Stomach smooth muscle (tissue), 2 donors: Measurements from ENCODE around the gene UVRAG.

Experiments used
- H3K27ac ChIP-seq: one replicate; pipeline ENCODE4 v1.7.0; 2013; ENCODE audit warnings: mild to moderate bottlenecking, low read length, inconsistent platforms
- H3K27me3 ChIP-seq, 2 donors: one replicate each; pipeline ENCODE4 v1.7.0; 2013; ENCODE audit warnings: low read length in 2 of 2; ENCODE audit not compliant: insufficient read depth in 2 of 2, control insufficient read depth in 1 of 2
- H3K36me3 ChIP-seq, 2 donors: one replicate each; pipeline ENCODE4 v1.7.0; 2013; ENCODE audit warnings: low read length in 2 of 2; ENCODE audit not compliant: control insufficient read depth in 2 of 2, insufficient read depth in 2 of 2
- H3K4me1 ChIP-seq: one replicate; pipeline ENCODE4 v1.7.0; 2013; ENCODE audit warnings: low read length; ENCODE audit not compliant: control insufficient read depth, insufficient read depth
- H3K4me3 ChIP-seq, 2 donors: one replicate each; pipeline ENCODE4 v1.7.0; 2013; ENCODE audit warnings: low read length in 2 of 2
- H3K9ac ChIP-seq, 2 donors: one replicate each; pipeline ENCODE4 v1.7.0; 2013; ENCODE audit warnings: low read length in 2 of 2, mild to moderate bottlenecking in 1 of 2
- H3K9me3 ChIP-seq, 2 donors: one replicate each; pipeline ENCODE4 v1.7.0; 2013; ENCODE audit warnings: low read length in 2 of 2; ENCODE audit not compliant: control insufficient read depth in 2 of 2
- donor health status: healthy.
- donor health status: Pancreatic carcinoma.

UVRAG gene

DNA sequence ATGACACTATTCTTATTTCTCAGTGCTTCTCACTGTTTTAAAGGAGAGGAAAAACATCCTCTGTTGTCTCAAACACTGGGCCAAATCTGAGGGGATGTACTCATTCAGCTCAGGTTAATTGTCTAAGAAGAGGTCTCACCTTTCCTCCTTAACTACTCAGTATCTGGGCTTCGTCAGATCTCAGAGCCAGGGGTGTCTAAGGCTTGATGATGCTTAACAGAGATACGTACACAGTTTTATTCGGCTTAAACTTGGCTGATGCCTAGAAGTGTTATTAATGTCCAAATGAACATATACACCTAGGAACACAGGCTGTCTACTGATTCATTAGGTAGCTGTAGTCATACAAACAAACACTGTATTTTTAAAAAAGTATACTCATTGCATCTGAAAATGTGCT is 85.8 kb downstream of the UVRAG start:
- Histone ChIP-seq H3K9me3 (no peaks in the 10 kb centered on the region), H3K9ac (no peak overlapping the region), H3K27ac (no peak overlapping the region), H3K27me3 (no peaks in the 10 kb centered on the region), H3K4me3 (no peak overlapping the region), H3K36me3 (no peaks in the 10 kb centered on the region), H3K4me1 (peaks cover 8% of the 10 kb centered on the region)

DNA sequence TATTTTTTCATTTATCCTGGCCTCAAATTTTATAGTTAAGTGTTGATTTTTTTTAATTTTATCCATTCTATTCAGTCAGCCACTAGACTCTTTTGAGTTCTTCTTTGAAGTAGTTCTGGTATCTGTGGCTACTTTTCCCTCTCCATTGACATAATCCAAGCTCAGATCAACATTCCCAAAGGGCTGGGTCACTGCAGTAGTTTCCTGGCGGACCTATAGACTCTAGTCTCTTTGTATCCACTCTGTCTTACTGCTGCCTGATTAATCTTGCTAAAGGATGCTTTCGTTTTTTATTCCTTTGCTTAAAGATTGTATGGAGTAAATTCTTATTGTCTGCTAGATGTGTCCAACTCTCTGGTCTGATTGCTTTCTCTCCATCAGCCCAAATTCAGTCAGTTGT is 87.6 kb downstream of the UVRAG start:
- no peak overlapping the region for H3K9ac ChIP-seq
- no peak overlapping the region for H3K4me3 ChIP-seq
- H3K4me1 ChIP-seq, result peaks cover 8% of the 10 kb centered on the region
- H3K27ac ChIP-seq, result no peak overlapping the region
- no peaks in the 10 kb centered on the region for H3K27me3 ChIP-seq
- H3K9me3 ChIP-seq, result no peaks in the 10 kb centered on the region
- no peaks in the 10 kb centered on the region for H3K36me3 ChIP-seq

DNA sequence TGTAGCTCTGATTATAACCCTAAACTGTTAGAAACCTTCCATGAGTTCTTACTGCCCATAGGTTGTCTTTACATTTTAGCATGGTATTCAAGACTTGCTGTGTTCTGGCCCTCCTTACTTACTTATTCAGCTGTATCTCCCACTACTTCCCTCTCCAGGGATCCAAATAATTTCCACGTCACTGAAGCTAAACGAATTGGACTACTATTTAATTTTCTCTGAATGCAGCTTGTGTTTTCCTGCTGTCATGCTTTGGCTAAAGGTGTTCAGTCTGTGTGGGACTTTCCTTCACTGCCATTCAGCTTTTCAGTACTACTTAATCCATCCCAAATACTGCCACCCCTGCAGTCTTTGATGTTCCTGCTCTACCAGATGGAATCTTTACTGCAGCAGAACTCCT is 88.3 kb downstream of the UVRAG start:
- no peaks in the 10 kb centered on the region for H3K36me3 ChIP-seq
- no peak overlapping the region for H3K27ac ChIP-seq
- H3K9me3 ChIP-seq, result no peaks in the 10 kb centered on the region
- H3K27me3 ChIP-seq, result no peaks in the 10 kb centered on the region
- H3K4me3 ChIP-seq, result no peak overlapping the region
- H3K9ac ChIP-seq, result no peak overlapping the region
- peaks cover 8% of the 10 kb centered on the region for H3K4me1 ChIP-seq

DNA sequence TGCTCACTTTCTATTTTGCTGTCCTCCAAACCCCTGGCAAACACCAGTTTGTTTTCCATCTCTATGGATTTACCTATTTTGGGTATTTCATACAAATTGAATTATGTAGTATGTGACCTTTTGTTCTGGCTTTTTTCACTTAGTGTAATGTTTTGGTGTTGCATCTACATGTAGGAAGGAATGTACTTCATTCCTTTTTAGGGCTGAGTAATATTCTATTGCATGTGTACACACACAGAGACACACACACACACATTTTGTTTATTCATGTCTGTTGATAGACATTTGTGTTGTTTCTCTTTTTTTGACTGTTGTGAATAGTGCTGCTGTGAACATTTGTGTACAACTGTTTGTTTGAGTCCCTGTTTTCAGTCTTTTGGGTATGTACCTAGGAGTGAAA is 90.4 kb downstream of the UVRAG start:
- H3K36me3 ChIP-seq, result no peaks in the 10 kb centered on the region
- no peaks in the 10 kb centered on the region for H3K9me3 ChIP-seq
- no peak overlapping the region for H3K4me3 ChIP-seq
- H3K27me3 ChIP-seq, result no peaks in the 10 kb centered on the region
- no peak overlapping the region for H3K27ac ChIP-seq
- no peak overlapping the region for H3K9ac ChIP-seq
- H3K4me1 ChIP-seq, result peaks cover 3% of the 10 kb centered on the region

DNA sequence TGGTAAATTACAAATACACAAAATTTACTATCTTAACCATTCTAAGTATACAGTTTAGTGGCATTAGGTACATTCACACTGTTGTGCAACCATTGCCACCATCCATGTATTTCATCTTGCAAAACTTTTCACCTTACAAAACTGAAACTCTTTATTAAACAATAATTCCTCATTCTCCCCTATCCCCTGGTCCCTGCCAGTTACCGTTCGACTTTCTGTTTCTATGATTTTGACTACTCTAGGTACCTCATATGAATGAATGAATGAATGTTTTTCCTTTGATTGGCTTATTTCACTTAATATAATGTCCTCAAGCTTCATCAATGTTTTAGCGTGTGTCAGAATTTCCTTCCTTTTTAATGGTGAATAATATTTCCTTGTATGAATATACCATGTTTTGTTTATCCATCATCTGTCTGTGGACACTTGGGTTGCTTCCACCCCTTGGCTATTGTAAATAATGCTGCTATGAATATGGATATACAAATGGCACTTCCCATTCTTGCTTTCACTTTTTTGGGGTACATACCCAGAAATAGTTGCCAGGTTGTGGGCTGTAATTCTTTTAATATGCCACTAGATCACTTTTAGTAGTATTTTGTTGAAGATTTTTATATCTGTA is 93.0 kb downstream of the UVRAG start:
- H3K27me3 ChIP-seq, result no peaks in the 10 kb centered on the region

DNA sequence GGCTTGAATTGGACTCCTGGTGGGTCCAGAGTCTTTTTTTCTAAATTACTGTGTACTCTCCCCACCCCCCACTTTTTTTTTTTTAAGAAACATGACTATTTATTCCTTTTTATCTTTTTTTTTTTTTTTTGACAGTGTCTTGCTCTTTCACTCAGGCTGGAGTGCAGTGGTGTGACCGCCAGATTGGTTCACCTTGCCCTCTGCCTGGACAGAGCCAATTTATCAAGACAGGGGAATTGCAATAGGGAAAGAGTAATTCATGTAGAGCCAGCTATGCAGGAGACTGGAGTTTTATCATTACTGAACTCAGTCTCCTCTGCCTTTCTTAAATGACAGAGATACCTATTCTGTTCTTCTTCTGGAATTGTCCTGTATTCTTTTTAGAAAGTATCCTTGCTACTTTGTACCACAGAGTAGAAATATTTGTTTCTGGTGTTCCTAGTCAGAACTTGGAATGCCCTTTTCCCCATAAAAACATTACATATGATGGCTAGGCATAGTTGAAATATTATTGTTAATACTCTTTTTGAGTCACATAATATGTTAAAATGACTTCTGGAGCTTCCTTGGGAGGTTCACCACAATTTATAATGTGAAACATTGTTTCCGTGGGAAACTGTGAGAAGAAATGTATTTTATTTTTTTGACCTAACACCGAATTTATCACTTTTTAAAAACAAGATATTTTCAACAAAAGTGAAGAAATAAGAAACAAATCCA is 95.6 kb downstream of the UVRAG start:
- no peaks in the 10 kb centered on the region for H3K4me1 ChIP-seq
- no peaks in the 10 kb centered on the region for H3K27me3 ChIP-seq
- H3K27ac ChIP-seq, result no peak overlapping the region
- no peaks in the 10 kb centered on the region for H3K9me3 ChIP-seq
- no peaks in the 10 kb centered on the region for H3K36me3 ChIP-seq
- no peak overlapping the region for H3K9ac ChIP-seq
- no peak overlapping the region for H3K4me3 ChIP-seq

More for the DNA sequence above, 93.0 kb downstream of the UVRAG start:
- no peak overlapping the region for H3K9ac ChIP-seq
- H3K27ac ChIP-seq, result no peak overlapping the region
- no peak overlapping the region for H3K4me3 ChIP-seq
- no peaks in the 10 kb centered on the region for H3K4me1 ChIP-seq
- no peaks in the 10 kb centered on the region for H3K9me3 ChIP-seq
- H3K36me3 ChIP-seq, result no peaks in the 10 kb centered on the region

DNA sequence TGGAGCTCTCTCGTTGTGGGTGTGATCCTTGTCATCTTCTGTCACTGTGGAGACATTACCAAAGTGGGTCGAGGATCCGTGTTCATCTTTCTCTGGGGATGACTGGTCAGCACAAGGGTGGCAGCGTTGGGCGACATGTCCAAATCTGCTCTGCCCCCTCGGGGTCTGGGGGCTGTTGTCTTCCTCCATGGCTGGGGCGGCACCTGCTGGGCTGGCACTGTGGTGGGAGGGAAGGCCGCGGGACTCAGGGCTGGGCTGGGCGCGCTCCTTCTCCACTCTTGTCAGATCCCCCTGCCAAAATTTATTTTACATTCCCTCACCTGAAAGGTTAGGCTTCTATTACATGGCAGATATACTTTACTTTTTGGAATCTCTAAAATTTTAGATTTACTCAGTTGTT is 96.4 kb downstream of the UVRAG start:
- H3K36me3 ChIP-seq, result no peaks in the 10 kb centered on the region
- no peaks in the 10 kb centered on the region for H3K9me3 ChIP-seq
- no peak overlapping the region for H3K27ac ChIP-seq
- no peak overlapping the region for H3K4me3 ChIP-seq
- no peaks in the 10 kb centered on the region for H3K27me3 ChIP-seq
- no peaks in the 10 kb centered on the region for H3K4me1 ChIP-seq
- H3K9ac ChIP-seq, result no peak overlapping the region

DNA sequence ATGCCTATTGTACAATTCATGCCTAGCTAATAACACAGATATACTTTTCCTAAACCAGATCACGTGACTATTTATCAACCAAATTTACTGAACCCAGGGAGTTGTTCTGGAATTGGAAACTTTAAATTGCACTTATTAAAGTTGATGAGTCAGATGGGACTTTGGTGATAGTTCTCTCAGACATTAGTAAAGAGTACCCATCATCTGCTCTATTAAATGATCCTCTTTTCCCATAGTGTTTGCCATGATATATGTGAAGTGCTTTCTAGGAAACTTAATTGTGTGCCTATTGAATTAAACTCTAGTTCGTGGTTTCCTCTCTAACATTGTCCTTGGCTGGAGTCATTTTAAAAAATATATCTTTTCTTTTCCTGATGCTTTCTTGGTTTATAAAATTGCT is 99.0 kb downstream of the UVRAG start:
- no peak overlapping the region for H3K27ac ChIP-seq
- no peaks in the 10 kb centered on the region for H3K27me3 ChIP-seq
- H3K4me1 ChIP-seq, result no peaks in the 10 kb centered on the region
- no peak overlapping the region for H3K4me3 ChIP-seq
- H3K9me3 ChIP-seq, result no peaks in the 10 kb centered on the region
- no peaks in the 10 kb centered on the region for H3K36me3 ChIP-seq
- no peak overlapping the region for H3K9ac ChIP-seq

DNA sequence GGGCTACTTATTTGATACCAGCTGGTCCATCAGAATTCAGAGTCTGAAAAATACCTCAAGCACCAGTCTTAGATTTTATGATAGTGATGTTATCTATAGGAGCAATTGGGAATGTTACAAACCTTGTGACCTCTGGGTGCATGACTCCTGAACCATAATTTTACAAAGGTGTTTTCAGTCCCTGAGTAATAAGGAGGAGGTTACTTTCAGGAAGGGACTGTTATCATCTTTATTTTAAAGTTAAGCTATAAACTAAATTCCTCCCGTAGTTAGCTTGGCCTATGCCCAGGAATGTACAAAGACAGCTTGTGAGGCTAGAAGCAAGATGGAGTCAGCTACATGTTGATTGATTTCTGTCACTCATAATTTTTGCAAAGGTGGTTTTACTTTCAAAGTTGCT is 101.9 kb downstream of the UVRAG start:
- Histone ChIP-seq H3K9me3 (no peaks in the 10 kb centered on the region), H3K27ac (no peak overlapping the region), H3K36me3 (no peaks in the 10 kb centered on the region), H3K27me3 (no peaks in the 10 kb centered on the region), H3K4me1 (no peaks in the 10 kb centered on the region), H3K4me3 (no peak overlapping the region), H3K9ac (no peak overlapping the region)

DNA sequence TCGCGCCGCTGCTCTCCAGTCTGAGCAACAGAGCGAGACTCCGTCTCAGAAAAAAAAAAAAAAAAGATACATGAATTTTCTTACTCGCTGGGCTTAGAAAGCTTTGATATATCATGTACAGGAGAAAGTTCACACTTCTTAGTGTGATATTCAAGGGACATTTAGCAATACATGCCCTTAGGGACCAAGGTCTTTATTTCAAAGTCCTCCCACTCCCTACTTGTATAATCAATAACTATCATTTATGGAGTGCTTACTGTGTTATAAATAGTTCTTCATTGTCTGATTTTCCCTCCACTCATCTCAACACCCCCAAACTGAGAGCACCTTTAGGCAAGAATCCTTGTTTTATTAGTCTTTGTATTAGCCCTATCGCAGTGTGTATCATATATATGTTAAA is 103.3 kb downstream of the UVRAG start:
- H3K4me3 ChIP-seq, result no peak overlapping the region
- H3K9ac ChIP-seq, result no peak overlapping the region
- H3K4me1 ChIP-seq, result no peaks in the 10 kb centered on the region
- no peaks in the 10 kb centered on the region for H3K36me3 ChIP-seq
- H3K27ac ChIP-seq, result no peak overlapping the region
- no peaks in the 10 kb centered on the region for H3K27me3 ChIP-seq
- H3K9me3 ChIP-seq, result no peaks in the 10 kb centered on the region

DNA sequence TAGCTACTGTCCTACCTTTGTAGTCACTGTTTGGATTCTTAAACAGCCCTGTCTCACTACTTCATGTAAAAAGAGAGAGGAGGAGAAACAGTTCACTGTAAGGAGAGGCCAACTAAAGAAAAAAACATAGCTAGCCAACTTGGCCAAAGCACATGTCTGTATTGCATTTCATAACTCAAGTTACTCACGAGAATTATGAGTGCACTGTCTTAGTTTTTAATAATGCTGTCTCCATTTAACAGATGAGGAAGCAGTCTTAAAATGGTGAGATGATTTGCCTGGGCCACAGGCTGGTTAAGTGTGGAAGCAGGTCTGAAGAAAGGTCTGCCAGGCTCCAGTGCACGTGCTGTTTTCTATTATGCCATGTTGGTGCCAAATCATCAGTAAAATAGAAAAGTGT is 104.5 kb downstream of the UVRAG start:
- H3K36me3 ChIP-seq, result no peaks in the 10 kb centered on the region
- peak overlapping the region in 1 of 2 donors; percentile 36 for H3K4me3 ChIP-seq
- no peaks in the 10 kb centered on the region for H3K9me3 ChIP-seq
- H3K27me3 ChIP-seq, result no peaks in the 10 kb centered on the region
- peak overlapping the region; percentile 12 for H3K27ac ChIP-seq
- no peaks in the 10 kb centered on the region for H3K4me1 ChIP-seq
- no peak overlapping the region for H3K9ac ChIP-seq
